ENCODE data around the gene GSTK1.

DNA sequence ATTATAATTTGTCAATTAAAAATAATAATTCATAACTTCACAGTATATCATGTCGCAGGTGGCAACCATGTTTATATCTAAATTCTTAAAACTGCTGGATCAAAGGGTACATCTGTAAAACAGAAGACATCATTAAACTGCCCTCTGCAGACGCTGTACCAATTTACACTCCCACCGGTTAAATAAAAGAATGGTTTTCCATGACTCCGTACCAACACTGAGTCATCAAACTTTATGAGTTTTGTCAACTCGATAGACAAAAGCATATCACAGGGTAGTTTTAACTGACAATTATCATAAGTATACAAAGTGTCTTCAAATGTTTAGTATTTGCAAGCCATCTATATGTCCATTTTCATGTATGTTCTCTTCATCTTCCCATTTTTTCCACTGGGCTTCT, 5.7 kb upstream of the GSTK1 start:
- TF ChIP-seq, protein P1, sequence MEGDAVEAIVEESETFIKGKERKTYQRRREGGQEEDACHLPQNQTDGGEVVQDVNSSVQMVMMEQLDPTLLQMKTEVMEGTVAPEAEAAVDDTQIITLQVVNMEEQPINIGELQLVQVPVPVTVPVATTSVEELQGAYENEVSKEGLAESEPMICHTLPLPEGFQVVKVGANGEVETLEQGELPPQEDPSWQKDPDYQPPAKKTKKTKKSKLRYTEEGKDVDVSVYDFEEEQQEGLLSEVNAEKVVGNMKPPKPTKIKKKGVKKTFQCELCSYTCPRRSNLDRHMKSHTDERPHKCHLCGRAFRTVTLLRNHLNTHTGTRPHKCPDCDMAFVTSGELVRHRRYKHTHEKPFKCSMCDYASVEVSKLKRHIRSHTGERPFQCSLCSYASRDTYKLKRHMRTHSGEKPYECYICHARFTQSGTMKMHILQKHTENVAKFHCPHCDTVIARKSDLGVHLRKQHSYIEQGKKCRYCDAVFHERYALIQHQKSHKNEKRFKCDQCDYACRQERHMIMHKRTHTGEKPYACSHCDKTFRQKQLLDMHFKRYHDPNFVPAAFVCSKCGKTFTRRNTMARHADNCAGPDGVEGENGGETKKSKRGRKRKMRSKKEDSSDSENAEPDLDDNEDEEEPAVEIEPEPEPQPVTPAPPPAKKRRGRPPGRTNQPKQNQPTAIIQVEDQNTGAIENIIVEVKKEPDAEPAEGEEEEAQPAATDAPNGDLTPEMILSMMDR (IDR thresholded peaks at IDR 0.05): no peak
- TF ChIP-seq POLR2A (IDR thresholded peaks at IDR 0.05): no peak
- no peak for TF ChIP-seq EP300 (IDR thresholded peaks at IDR 0.05)
